Stomach (tissue), 9 donors: Measurements from ENCODE around the gene KPNA6. TPM values are rescaled to one million over a fixed set of nuclear protein-coding genes. Genes with fewer than 3 reads are reported as not detected.

Experiments
- DNase-seq, 2 donors: peaks; one replicate each; pipeline versions ENCODE4 v3.0.0 to v3.0.0-alpha.2; 2013 to 2019
- H3K27ac ChIP-seq, 5 donors: fragments of 200-600 bp in 4 of 5; sonication (generic) in 4 of 5; one replicate each; pipeline ENCODE4 v1.5.1; 2013 to 2019; ENCODE audit warnings: mild to moderate bottlenecking in 1 of 5, moderate library complexity in 1 of 5
- H3K27me3 ChIP-seq, 3 donors: fragments of 200-600 bp; sonication (generic); one replicate each; pipeline ENCODE4 v1.5.1; 2017 to 2019; ENCODE audit warnings: mixed run types in 1 of 3
- H3K36me3 ChIP-seq, 4 donors: fragments of 200-600 bp; sonication (generic); 1 replicate in 3 of 4; 2 replicates in 1 of 4; pipeline ENCODE4 v1.5.1; 2016 to 2019
- H3K4me1 ChIP-seq, 4 donors: fragments of 200-600 bp; sonication (generic); one replicate each; pipeline ENCODE4 v1.5.1; 2016 to 2019
- H3K4me3 ChIP-seq, 4 donors: fragments of 200-600 bp; sonication (generic) in 3 of 4; one replicate each; pipeline ENCODE4 v1.5.1; 2016 to 2019; ENCODE audit warnings: mild to moderate bottlenecking in 1 of 4
- H3K9me3 ChIP-seq, 4 donors: fragments of 200-600 bp; sonication (generic); one replicate each; pipeline ENCODE4 v1.5.1; 2016 to 2019
- EP300 ChIP-seq: sonication (generic); formaldehyde crosslinking; IDR thresholded peaks from one replicate; pipeline ENCODE4 v1.6.1; 2017; ENCODE audit warnings: antibody characterized with exemption
- POLR2A ChIP-seq, 4 donors: fragments of 450-650 bp; IDR thresholded peaks; one replicate each; pipeline ENCODE4 v1.6.1; 2016; ENCODE audit warnings: antibody characterized with exemption in 4 of 4, control low read depth in 2 of 4, mild to moderate bottlenecking in 1 of 4, moderate library complexity in 1 of 4
- POLR2AphosphoS5 ChIP-seq, 3 donors: sonication (generic); formaldehyde crosslinking; IDR thresholded peaks; one replicate each; pipeline ENCODE4 v1.6.1; 2016; ENCODE audit warnings: antibody characterized with exemption in 3 of 3
- WGBS, 5 donors: extraction: QIAGEN DNeasy Blood & Tissue Kit in 3 of 5; methylation state at CpG; one replicate each; pipeline versions ENCODE4 v1.1.5 to v1.1.7; 2013 to 2018; 5-methylcytosine and 5-hydroxymethylcytosine counted together
- intact Hi-C: fragments of 100-400 bp; cut with DNase I; formaldehyde crosslinking; loops from one replicate; pipeline ENCODE4 v1.15.1; 2023; ENCODE audit warnings: low total_unique reads
- polyA plus RNA-seq, 3 donors: library from polyadenylated mRNA; stranded (reverse); fragments of 200-250 nt; gene quantifications; one replicate each; pipeline ENCODE4 v1.2.3, GENCODE V29; 2013
- total RNA-seq, 5 donors: library from RNA; depleted of rRNA; stranded (reverse); fragments of >200 nt; gene quantifications; one replicate each; pipeline versions ENCODE4 v1.1.0 to v1.2.3, GENCODE V29; 2014 to 2016
- TF ChIP-seq, protein P1 (sequence below), 7 experiments: fragments of 450-650 bp in 4 of 7; fragments of 200-600 bp in 3 of 7; sonication (generic) in 3 of 7; IDR thresholded peaks; one replicate each; pipeline ENCODE4 v1.5.1; 2016 to 2019; ENCODE audit warnings: antibody characterized with exemption in 7 of 7, control low read depth in 2 of 7, mild to moderate bottlenecking in 1 of 7
- donor health status: healthy with polysubstance abuse.
- donor health status: Bipolar disorder and iron deficiency.
- donor health status: healthy.

KPNA6 gene
- total and polyA plus RNA-seq, 8 donors, result 7.6 to 38.0 (median 17.7) TPM

GRCh38 chr1:32201011-32201855 lies 93.4 kb downstream of the KPNA6 start:
- intact Hi-C loops, result no loop called here
- peaks cover 36 to 51% (median 47%) of the 10 kb centered on the region in 4 donors for H3K4me1 ChIP-seq
- no peaks in the 10 kb centered on the region for H3K9me3 ChIP-seq
- WGBS, 5 donors, result 3 to 6% (median 4%) methylated on average over 19 to 26 of the region's 26 CpGs
- H3K27ac ChIP-seq, result peak overlapping the region; percentile 58 to 89 (median 84)
- DNase-seq, result peak; percentile 63 to 89
- H3K4me3 ChIP-seq, result peak overlapping the region; percentile 57 to 71 (median 68)
- H3K36me3 ChIP-seq, result peaks cover 5 to 25% (median 22%) of the 10 kb centered on the region in 4 donors
- TF ChIP-seq POLR2A (IDR thresholded peaks at IDR 0.05), result no peak
- TF ChIP-seq POLR2AphosphoS5 (IDR thresholded peaks at IDR 0.05), result no peak
- TF ChIP-seq EP300, result no peak
- TF ChIP-seq, protein P1, sequence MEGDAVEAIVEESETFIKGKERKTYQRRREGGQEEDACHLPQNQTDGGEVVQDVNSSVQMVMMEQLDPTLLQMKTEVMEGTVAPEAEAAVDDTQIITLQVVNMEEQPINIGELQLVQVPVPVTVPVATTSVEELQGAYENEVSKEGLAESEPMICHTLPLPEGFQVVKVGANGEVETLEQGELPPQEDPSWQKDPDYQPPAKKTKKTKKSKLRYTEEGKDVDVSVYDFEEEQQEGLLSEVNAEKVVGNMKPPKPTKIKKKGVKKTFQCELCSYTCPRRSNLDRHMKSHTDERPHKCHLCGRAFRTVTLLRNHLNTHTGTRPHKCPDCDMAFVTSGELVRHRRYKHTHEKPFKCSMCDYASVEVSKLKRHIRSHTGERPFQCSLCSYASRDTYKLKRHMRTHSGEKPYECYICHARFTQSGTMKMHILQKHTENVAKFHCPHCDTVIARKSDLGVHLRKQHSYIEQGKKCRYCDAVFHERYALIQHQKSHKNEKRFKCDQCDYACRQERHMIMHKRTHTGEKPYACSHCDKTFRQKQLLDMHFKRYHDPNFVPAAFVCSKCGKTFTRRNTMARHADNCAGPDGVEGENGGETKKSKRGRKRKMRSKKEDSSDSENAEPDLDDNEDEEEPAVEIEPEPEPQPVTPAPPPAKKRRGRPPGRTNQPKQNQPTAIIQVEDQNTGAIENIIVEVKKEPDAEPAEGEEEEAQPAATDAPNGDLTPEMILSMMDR (IDR thresholded peaks at IDR 0.05), result no peak
- H3K27me3 ChIP-seq, result no peaks in the 10 kb centered on the region

DNA sequence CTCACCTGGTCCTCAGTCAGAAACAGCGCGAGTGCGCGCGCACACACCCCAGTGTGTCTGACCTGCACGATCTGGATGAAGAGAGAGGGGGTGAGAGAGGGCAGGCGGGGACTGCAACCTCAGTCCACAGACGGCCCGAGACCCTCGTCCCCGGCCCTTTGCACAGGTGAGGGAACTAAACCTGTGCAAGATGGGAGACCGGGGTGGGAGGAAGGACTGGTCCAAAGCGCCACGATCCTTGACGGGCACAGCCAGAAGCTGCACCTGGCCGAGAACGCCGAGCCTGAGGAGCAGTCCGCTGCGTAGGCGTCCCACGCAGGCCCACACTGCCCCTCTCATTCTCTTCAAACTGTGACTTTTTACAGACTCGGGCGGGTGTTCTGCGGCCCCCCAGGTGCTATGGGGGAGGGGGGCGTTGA lies 97.1 kb downstream of the KPNA6 start:
- peak overlapping the region in 4 of 5 donors; percentile 36 to 79 (median 73) for H3K27ac ChIP-seq
- H3K27me3 ChIP-seq, result no peaks in the 10 kb centered on the region
- WGBS, 5 donors, result 13 to 36% (median 17%) methylated on average over 18 to 26 of the region's 26 CpGs
- H3K9me3 ChIP-seq, result no peaks in the 10 kb centered on the region
- H3K4me3 ChIP-seq, result peak overlapping the region; percentile 55 to 72 (median 58)
- no peak for DNase-seq
- peaks cover 31 to 52% (median 47%) of the 10 kb centered on the region in 4 donors for H3K4me1 ChIP-seq
- H3K36me3 ChIP-seq, result peaks cover 0 to 3% (median 0%) of the 10 kb centered on the region in 4 donors
- no peak for TF ChIP-seq EP300
- no peak for TF ChIP-seq POLR2A (IDR thresholded peaks at IDR 0.05)
- intact Hi-C loops, result no loop called here

DNA sequence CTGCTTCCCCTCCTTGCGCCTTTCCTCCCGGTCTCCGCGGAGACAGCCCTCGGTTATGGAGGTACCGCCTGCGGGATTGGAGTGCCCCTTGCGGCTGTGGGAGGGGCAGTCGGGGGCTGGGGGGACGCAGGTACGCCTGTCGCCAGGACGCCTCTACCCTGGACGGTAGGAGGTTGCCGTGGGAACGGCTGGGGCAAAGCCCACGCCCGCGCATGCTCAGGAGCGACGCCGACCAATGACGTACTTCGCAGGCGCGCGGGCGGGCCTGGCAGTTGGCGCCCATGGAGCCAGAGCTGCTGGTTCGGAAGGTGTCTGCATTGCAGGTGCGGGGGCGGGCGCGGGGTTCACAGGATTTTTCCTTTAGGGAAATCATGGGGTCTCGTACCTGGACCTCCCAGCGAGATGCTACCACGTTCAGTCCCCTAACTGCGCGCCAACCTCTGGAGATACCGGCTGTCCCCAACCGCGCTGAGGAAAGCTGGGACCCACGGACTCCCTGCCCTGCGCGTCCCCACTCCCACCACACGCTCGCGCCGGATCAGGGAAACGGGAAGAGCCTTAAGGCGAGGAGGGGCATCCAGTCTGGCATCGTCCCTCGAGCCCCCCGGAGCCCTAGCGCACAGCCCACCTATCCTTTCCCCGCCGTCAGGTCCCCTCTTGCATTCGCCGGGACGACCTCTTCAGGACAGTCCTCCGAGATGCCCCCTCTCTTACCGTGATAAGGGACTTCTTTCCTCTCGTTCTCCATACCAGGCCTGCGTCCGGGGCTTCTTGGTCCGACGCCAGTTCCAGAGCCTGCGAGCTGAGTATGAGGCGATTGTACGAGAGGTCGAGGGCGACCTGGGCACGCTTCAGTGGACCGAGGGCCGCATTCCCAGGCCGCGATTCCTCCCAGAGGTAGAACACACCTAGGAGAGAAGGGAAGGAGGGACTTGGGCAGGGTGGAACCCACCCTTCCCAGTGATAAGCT lies 97.8 kb downstream of the KPNA6 start, which contains the start of gene IQCC:
TSS of gene IQCC (plus strand) at position 271 of the 970 bp plus-strand sequence. CDS start at position 282, 11 bp downstream.
- WGBS, 5 donors, result 1 to 3% (median 2%) methylated on average over 49 to 77 of the region's 77 CpGs
- H3K36me3 ChIP-seq, result peaks cover 0 to 3% (median 0%) of the 10 kb centered on the region in 4 donors
- H3K4me1 ChIP-seq, result peaks cover 26 to 46% (median 41%) of the 10 kb centered on the region in 4 donors
- peak within 1 kb of the TSS; percentile 55 to 72 (median 58) for H3K4me3 ChIP-seq
- no peaks in the 10 kb centered on the region for H3K9me3 ChIP-seq
- intact Hi-C loops, result no loop called here
- DNase-seq, result peak; percentile 89 to 97
- peak; percentile 74 to 94 (median 79) for TF ChIP-seq POLR2AphosphoS5 (IDR thresholded peaks at IDR 0.05)
- TF ChIP-seq EP300, result no peak
- TF ChIP-seq, protein P1 (IDR thresholded peaks at IDR 0.05), result peak in 1 of 7 experiments; percentile 4
- peak in 1 of 4 donors; percentile 16 for TF ChIP-seq POLR2A (IDR thresholded peaks at IDR 0.05)
- H3K27ac ChIP-seq, result peak within 1 kb of the TSS; percentile 36 to 79 (median 72)
- no peaks in the 10 kb centered on the region for H3K27me3 ChIP-seq

DNA sequence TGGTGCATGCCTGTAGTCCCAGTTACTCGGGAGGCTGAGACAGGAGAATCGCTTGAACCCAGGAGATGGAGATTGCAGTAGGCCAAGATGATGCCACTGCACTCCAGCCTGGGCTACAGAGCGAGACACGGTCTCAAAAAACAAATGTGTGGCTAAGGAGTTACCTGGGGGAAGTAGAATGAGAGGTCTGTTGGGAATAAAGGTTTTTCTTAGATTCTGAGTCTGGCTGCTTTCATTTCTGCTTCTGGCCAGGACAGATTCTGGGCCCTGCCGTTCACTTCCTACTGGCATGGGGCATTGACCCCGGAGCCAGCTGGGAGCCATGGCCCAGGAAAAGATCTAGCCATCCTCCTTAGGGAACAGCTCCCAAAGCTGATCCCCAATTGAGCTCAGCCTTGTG lies 100.6 kb downstream of the KPNA6 start:
- H3K27me3 ChIP-seq, result no peaks in the 10 kb centered on the region
- H3K36me3 ChIP-seq, result peaks cover 0 to 3% (median 2%) of the 10 kb centered on the region in 4 donors
- intact Hi-C loops, result no loop called here
- WGBS, 5 donors, result 76 to 80% (median 78%) methylated on average over 6 of the region's 6 CpGs
- TF ChIP-seq EP300 (no peak), POLR2AphosphoS5 (IDR thresholded peaks at IDR 0.05) (no peak), POLR2A (IDR thresholded peaks at IDR 0.05) (no peak)
- TF ChIP-seq, protein P1 (IDR thresholded peaks at IDR 0.05), result no peak
- DNase-seq, result no peak
- no peaks in the 10 kb centered on the region for H3K9me3 ChIP-seq
- no peak overlapping the region for H3K4me3 ChIP-seq
- peak overlapping the region; percentile 18 to 65 (median 46) for H3K27ac ChIP-seq
- peaks cover 12 to 30% (median 26%) of the 10 kb centered on the region in 4 donors for H3K4me1 ChIP-seq
